ENCODE measurements around the gene MYPOP. TPM values are rescaled to one million over a fixed set of nuclear protein-coding genes. Genes with fewer than 3 reads are reported as not detected.

The MYPOP gene
- total and polyA plus RNA-seq, 12 donors, result 2.1 to 14.3 (median 7.1) TPM

DNA sequence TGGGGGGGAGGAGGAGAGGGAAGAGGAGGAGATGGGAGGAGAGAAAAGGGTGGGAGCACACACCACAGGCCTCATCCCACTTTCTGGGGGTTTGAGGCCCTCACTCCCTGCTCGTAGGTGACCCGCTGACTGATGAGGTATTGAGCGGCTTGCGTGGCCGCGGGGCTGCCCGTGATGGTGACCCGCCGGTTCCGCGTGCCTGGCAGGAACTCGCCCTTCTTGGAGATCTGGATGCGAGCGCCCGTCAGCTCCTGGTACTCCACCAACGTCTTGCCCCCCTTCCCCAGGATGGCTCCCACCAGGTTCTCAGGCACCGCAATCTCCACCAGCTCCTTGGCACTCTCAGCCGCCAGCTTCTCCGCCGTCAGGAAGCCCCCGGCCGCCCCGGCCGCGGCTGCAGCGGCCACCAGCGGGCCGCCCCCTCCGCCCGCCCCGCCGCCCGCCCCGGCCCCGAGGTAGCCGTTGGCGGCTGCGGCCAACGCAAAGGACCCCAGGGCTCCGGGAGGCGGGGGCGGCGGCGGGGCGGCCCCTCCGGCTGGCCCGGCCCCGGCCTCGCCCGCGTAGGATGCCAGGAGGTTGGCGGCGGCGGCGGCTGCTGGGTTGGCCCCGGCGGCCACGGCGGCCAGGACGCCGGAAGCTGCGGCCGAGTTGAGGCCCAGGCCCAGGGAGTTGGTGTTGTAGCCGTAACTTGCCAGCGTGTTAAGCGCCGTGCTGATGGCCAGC, 37.5 kb upstream of the MYPOP start:
- Histone ChIP-seq H3K4me1 (replicated peaks in 1 of 2) (no peaks in the 10 kb centered on the region), H3K36me3 (replicated peaks in 1 of 2) (no peaks in the 10 kb centered on the region), H3K9me3 (replicated peaks in 1 of 3) (no peaks in the 10 kb centered on the region), H3K4me3 (no peak overlapping the region), H3K27me3 (peaks cover 18% of the 10 kb centered on the region), H3K27ac (no peak overlapping the region)
- intact Hi-C loops (cut with DNase I), result no loop called here
- 32 to 64% (median 41%) methylated on average over 17 to 67 of the region's 67 CpGs for WGBS, 4 donors
- DNase-seq, result no peak
- TF ChIP-seq POLR2A (IDR thresholded peaks at IDR 0.05), result no peak
- TF ChIP-seq, protein P1, sequence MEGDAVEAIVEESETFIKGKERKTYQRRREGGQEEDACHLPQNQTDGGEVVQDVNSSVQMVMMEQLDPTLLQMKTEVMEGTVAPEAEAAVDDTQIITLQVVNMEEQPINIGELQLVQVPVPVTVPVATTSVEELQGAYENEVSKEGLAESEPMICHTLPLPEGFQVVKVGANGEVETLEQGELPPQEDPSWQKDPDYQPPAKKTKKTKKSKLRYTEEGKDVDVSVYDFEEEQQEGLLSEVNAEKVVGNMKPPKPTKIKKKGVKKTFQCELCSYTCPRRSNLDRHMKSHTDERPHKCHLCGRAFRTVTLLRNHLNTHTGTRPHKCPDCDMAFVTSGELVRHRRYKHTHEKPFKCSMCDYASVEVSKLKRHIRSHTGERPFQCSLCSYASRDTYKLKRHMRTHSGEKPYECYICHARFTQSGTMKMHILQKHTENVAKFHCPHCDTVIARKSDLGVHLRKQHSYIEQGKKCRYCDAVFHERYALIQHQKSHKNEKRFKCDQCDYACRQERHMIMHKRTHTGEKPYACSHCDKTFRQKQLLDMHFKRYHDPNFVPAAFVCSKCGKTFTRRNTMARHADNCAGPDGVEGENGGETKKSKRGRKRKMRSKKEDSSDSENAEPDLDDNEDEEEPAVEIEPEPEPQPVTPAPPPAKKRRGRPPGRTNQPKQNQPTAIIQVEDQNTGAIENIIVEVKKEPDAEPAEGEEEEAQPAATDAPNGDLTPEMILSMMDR (IDR thresholded peaks at IDR 0.05), result no peak

DNA sequence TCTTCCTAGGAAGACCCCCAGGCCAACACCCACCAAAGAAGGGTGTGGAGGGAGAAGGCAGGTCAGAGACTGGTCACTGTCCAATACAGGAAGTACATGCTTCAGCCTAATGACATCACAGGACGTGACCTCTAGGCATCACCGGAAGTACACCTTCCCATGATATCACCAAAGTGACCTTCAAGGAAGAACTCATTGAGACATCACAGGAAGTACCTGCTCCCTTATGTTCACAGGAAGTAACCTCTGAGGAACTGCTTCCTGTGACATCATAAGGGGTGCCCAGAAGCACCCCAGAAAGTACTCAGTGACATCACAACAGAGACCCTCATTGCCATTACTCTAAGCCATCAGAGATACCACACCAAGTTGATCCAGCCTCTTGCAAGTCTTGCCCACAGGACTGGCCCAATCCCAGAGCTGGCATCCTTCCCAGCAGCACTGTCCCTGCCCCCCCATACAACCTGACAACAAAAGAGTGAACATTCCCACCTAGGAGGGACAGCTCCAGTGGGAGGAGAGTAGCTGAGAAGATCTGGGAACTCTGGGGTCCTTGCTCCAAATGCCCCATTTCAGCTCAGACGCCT, 36.4 kb upstream of the MYPOP start:
- intact Hi-C loops (cut with DNase I), result no loop called here
- Histone ChIP-seq H3K4me1 (replicated peaks in 1 of 2) (no peaks in the 10 kb centered on the region), H3K4me3 (no peak overlapping the region), H3K9me3 (replicated peaks in 1 of 3) (no peaks in the 10 kb centered on the region), H3K27ac (no peak overlapping the region), H3K36me3 (replicated peaks in 1 of 2) (no peaks in the 10 kb centered on the region), H3K27me3 (peaks cover 11% of the 10 kb centered on the region)
- DNase-seq, result no peak
- 59 to 77% (median 70%) methylated on average over 3 of the region's 3 CpGs for WGBS, 4 donors
- TF ChIP-seq, protein P1 (IDR thresholded peaks at IDR 0.05), result no peak
- TF ChIP-seq POLR2A (IDR thresholded peaks at IDR 0.05), result no peak

DNA sequence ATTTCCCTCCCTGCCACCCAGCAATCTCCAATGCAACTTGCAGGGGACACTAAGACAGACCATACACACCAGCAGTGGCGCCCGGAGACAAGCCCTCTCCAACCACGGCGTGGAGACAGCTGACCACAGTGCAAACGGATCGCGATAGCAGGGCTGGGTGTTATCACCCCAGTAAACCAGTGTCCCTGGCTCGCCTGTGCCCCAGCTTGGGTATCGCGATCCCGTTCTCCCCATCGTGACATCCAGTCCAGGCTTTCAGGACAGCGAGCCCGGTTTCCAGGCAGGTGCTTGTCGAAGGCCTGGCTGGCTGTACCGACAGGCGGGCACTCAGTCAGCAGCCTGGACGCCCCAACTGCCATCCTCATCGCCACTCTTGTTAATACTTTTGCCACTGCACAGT, 32.9 kb upstream of the MYPOP start:
- Histone ChIP-seq H3K27me3 (peaks cover 4% of the 10 kb centered on the region), H3K27ac (no peak overlapping the region), H3K4me3 (no peak overlapping the region), H3K9me3 (replicated peaks in 1 of 3) (no peaks in the 10 kb centered on the region), H3K4me1 (replicated peaks in 1 of 2) (no peaks in the 10 kb centered on the region), H3K36me3 (replicated peaks in 1 of 2) (no peaks in the 10 kb centered on the region)
- WGBS, 4 donors, result 56 to 67% (median 63%) methylated on average over 13 to 19 of the region's 19 CpGs
- TF ChIP-seq POLR2A (IDR thresholded peaks at IDR 0.05), result no peak
- TF ChIP-seq, protein P1 (IDR thresholded peaks at IDR 0.05), result no peak
- intact Hi-C loops (cut with DNase I), result no loop called here
- DNase-seq, result no peak

DNA sequence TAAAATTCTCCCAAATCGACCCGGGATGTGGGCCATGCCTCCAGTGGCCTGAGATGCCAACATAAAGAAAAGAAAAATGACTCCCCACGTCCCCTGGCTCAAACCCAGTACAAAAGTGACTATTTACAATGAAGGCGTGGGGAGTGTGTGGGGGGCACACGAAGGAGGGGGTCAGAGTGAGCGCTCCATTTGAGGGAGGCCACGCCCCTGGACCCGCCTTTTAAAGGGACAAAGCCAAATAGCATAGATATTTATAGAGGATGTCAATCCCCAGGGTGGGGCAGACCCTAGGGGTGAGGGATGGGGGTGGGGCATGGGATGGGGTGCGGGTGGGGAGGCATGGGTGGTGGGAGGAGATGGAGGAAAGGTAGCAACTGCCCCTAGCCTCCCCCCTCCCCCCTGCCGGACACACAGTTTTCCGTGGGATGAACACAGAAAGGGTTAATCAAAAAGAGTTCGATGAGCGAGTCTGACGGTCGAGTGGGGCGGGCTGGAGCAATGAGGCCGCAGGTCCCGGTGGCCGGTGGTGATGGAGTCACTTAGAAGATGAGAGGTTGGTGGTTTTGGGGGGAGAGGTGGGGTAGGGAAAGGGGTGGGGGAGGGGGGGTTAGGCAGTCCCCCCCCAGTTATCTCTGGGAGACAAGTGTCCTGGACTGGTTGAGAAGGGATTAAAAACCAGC, 32.3 kb upstream of the MYPOP start:
- H3K4me3 ChIP-seq, result no peak overlapping the region
- no peak for DNase-seq
- intact Hi-C loops (cut with DNase I), result no loop called here
- no peaks in the 10 kb centered on the region for H3K36me3 ChIP-seq (replicated peaks in 1 of 2)
- no peaks in the 10 kb centered on the region for H3K9me3 ChIP-seq (replicated peaks in 1 of 3)
- no peaks in the 10 kb centered on the region for H3K4me1 ChIP-seq (replicated peaks in 1 of 2)
- no peak overlapping the region for H3K27ac ChIP-seq
- no peak for TF ChIP-seq POLR2A (IDR thresholded peaks at IDR 0.05)
- TF ChIP-seq, protein P1 (IDR thresholded peaks at IDR 0.05), result no peak
- WGBS, 4 donors, result 33 to 38% (median 34%) methylated on average over 17 to 19 of the region's 19 CpGs
- H3K27me3 ChIP-seq, result peaks cover 3% of the 10 kb centered on the region

Data from adrenal gland (tissue), 12 donors.